NCI-H2196 (cell line): ENCODE results near the gene DYNLT5.
"Not testable (repeated sequence)": the region's sequence is repeated elsewhere in the genome, so short reads cannot be mapped to it uniquely, and the experiment has no call there.

Experiments
- DNase-seq: peaks from one replicate; lab custom pipeline; 2025; ENCODE audit not compliant: unreplicated experiment; lab: John Stamatoyannopoulos, UW

Gene DYNLT5

DNA sequence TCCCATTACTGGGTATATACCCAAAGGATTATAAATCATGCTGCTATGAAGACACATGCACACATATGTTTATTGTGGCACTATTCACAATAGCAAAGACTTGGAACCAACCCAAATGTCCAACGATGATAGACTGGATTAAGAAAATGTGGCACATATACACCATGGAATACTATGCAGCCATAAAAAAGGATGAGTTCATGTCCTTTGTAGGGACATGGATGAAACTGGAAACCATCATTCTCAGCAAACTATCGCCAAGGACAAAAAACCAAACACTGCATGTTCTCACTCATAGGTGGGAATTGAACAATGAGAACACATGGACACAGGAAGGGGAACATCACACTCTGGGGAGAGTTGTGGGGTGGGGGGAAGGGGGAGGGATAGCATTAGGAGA is 33.5 kb downstream of the DYNLT5 start:
- DNase-seq, result not testable (repeated sequence)

DNA sequence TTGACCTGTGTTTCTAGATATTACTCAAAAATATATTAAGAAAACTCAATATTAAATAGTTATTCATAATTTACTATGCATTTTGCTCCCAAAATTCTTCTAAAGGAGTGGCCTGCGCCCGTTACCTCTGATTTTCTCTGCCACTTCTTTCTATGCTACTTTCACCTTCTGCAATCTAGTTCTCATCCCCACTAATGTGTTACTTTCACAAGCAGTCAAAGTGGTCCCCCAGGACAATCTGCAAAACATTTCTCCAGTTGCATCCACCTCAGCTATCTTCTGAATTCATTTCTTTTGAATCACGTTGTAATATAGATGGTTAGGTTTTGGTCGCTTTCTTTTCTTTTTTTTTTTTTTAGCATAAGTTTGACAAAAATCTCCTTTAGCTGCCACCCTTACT is 35.4 kb downstream of the DYNLT5 start:
- no peak for DNase-seq

DNA sequence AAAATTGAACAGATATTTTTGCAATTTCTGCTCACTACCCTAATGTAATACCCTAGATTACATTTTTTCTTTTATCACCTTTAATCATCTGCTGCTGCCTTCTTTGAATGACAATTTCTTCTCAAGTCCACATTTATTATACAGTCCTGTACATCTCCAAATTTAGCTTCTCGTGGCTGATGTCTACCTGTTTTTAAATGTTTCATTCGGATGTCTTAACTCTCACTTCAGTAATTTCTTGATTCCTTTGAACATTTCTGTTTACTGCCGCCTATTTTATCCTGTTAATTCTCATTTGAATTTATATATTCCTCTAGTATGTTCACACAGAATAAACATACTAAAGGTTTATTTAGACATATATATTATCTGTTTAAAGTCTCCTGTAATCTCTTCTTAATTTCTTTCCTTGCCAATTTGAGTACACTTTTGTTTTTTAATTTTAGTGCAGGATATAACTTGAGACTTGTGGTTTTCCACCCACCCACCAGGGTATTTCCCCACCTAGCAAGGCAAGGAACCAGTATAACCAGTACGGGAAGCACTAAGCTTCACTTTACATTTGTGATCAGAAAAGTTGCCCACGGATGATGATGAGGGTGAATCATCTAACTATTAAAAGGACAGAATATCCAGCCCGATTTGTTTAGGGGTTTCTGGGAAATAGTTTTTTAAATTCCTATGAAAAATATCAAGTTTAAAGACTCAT is 36.1 kb downstream of the DYNLT5 start:
- DNase-seq, result no peak

GRCh38 chr1:66791621-66792610 is 39.7 kb downstream of the DYNLT5 start:
- no peak for DNase-seq

DNA sequence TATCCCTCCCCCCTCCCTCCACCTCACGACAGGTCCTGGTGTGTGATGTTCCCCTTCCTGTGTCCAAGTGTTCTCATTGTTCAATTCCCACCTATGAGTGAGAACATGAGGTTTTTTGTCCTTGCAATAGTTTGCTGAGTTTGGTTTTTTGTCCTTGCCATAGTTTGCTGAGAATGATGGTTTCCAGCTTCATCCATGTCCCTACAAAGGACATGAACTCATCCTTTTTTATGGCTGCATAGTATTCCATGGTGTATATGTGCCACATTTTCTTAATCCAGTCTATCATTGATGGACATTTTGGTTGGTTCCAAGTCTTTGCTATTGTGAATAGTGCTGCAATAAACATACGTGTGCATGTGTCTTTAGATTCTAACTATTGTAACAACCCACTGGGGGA is 43.6 kb downstream of the DYNLT5 start:
- DNase-seq, result not testable (repeated sequence)

GRCh38 chr1:66809245-66809644 is 57.0 kb downstream of the DYNLT5 start:
- no peak for DNase-seq

DNA sequence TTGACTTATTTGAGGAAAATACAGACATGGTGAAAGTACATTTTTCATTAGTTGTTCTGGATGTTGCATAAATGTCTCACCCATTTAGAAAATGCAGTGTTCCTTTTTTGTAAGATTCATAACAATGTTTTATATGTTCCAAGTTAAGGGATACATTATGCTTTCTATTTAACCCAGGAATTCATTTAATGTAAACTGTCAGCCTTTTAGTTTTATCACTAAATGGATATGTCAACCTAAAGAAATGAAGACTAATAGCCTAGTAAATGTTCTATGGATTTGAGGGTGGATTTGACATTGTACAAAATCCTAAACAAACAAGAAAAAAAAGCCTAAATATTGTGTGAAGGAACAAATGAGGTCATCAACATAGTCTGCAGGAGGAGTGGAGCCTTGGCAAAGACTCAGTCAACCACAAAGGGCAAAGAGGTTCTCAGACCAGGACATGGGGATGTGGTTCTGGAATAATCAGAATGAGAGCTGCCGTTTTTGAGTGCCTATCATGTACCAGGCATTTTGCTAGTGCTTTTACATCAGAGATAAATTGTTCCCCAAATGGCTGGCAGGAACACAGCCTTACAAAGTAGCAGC is 57.6 kb downstream of the DYNLT5 start:
- DNase-seq, result no peak

DNA sequence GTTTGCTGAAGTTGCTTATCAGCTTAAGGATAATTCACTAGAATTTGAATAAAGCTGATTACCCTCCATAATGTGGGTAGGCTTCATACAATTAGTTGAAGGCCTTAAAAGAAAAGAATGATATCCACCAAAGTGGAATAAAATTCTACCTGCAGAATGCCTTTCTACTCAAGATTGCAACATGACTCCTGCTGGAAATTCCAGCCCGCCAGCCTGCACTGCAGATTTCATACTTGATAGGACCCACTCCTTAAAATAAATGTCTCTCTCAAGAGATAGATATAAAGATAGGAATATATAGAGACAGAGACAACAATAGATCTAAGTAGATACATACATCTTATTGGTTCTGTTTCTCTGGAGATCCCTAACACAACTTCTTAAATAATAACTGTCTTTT is 72.5 kb downstream of the DYNLT5 start:
- no peak for DNase-seq
